IMR-90 (cell line): Measurements from ENCODE around the gene TBCK. TPM values are rescaled to one million over a fixed set of nuclear protein-coding genes. Genes with fewer than 3 reads are reported as not detected.

Experiments
- ATAC-seq: fragments of 200-7000 bp; cut with Tn5 transposase; 2 replicates; pipeline ENCODE4 v1.9.1; 2020; ENCODE audit warnings: low read depth, mild to moderate bottlenecking, moderate library complexity
- BruUV-seq: library from RNA; stranded (reverse); fragments of 400-500 nt; replicated peaks from 2 replicates; lab custom pipeline; 2021; lab: Mats Ljungman, UMichigan
- CTCF ChIA-PET: fragments of 300-600 bp; formaldehyde crosslinking; extraction: SDS; loops from one replicate; lab custom pipeline; 2021; ENCODE audit warnings: antibody characterized with exemption; lab: Yijun Ruan, JAX
- POLR2A ChIA-PET: fragments of 300-600 bp; sonication (Branson Sonifier 250); formaldehyde crosslinking; loops from one replicate; lab custom pipeline; 2022; ENCODE audit warnings: antibody characterized with exemption; ENCODE audit not compliant: unreplicated experiment; lab: Charles Lee
- DNase-seq: peaks from one replicate; pipeline ENCODE4 v3.0.0; 2013
- H2AFZ ChIP-seq: replicated peaks from 2 replicates; pipeline ENCODE3; 2013; ENCODE audit warnings: low read length, mild to moderate bottlenecking; ENCODE audit not compliant: poor library complexity
- H2AK5ac ChIP-seq: 2 replicates; pipeline ENCODE4 v1.6.1; 2013; ENCODE audit warnings: low read depth, low read length, inconsistent platforms
- H2AK9ac ChIP-seq: replicated peaks from 2 replicates; pipeline ENCODE3; 2013; ENCODE audit warnings: mild to moderate bottlenecking, low read depth, low read length, moderate library complexity; ENCODE audit not compliant: poor library complexity
- H2BK120ac ChIP-seq: 2 replicates; pipeline ENCODE4 v1.6.1; 2013; ENCODE audit warnings: low read depth, low read length, inconsistent platforms
- H2BK15ac ChIP-seq: 3 replicates; pipeline ENCODE4 v1.6.1; 2013; ENCODE audit warnings: low read depth, low read length, inconsistent platforms
- H2BK20ac ChIP-seq: 2 replicates; pipeline ENCODE4 v1.6.1; 2013; ENCODE audit warnings: low read depth, mild to moderate bottlenecking, inconsistent platforms, low read length, moderate library complexity
- H2BK5ac ChIP-seq: 2 replicates; pipeline ENCODE4 v1.6.1; 2013; ENCODE audit warnings: mild to moderate bottlenecking, low read depth, low read length, inconsistent platforms; ENCODE audit not compliant: poor library complexity, severe bottlenecking
- H3K14ac ChIP-seq: replicated peaks from 2 replicates; pipeline ENCODE4 v1.6.1; 2013; ENCODE audit warnings: low read depth, low read length, inconsistent platforms
- H3K18ac ChIP-seq: 2 replicates; pipeline ENCODE4 v1.6.1; 2013; ENCODE audit warnings: low read depth, low read length, control low read depth
- H3K23ac ChIP-seq: 2 replicates; pipeline ENCODE4 v1.6.1; 2013; ENCODE audit warnings: low read depth, low read length, inconsistent platforms
- H3K27ac ChIP-seq: 2 replicates; pipeline ENCODE4 v1.5.1; 2013; ENCODE audit warnings: mild to moderate bottlenecking, control low read depth, low read length; ENCODE audit not compliant: insufficient read depth
- H3K27me3 ChIP-seq: 2 replicates; pipeline ENCODE4 v1.6.1; 2013; ENCODE audit warnings: low read length; ENCODE audit not compliant: control insufficient read depth, insufficient read depth
- H3K36me3 ChIP-seq: 2 replicates; pipeline ENCODE4 v1.6.1; 2013; ENCODE audit warnings: low read length, mixed read lengths; ENCODE audit not compliant: control insufficient read depth, insufficient read depth
- H3K4ac ChIP-seq: 2 replicates; pipeline ENCODE4 v1.6.1; 2013; ENCODE audit warnings: low read depth, low read length, inconsistent platforms
- H3K4me1 ChIP-seq: 2 replicates; pipeline ENCODE4 v1.6.1; 2013; ENCODE audit warnings: low read length, mixed read lengths; ENCODE audit not compliant: control insufficient read depth, insufficient read depth
- H3K4me2 ChIP-seq: 2 replicates; pipeline ENCODE4 v1.6.1; 2013; ENCODE audit warnings: low read depth, mild to moderate bottlenecking, control low read depth, low read length, moderate library complexity
- H3K4me3 ChIP-seq: 2 replicates; pipeline ENCODE4 v1.5.1; 2013; ENCODE audit warnings: low read depth, mild to moderate bottlenecking, control low read depth, low read length, moderate library complexity; ENCODE audit not compliant: insufficient read depth
- H3K56ac ChIP-seq: 2 replicates; pipeline ENCODE4 v1.6.1; 2013; ENCODE audit warnings: low read length, inconsistent platforms; ENCODE audit not compliant: insufficient read depth; ENCODE audit errors: extremely low read depth
- H3K79me1 ChIP-seq, 2 experiments: 2 replicates each; pipeline ENCODE4 v1.6.1; 2013; ENCODE audit warnings: low read length in 2 of 2, inconsistent platforms in 1 of 2, low read depth in 1 of 2
- H3K9ac ChIP-seq: 2 replicates; pipeline ENCODE4 v1.6.1; 2013; ENCODE audit warnings: low read depth, low read length, control low read depth
- H3K9me1 ChIP-seq: 2 replicates; pipeline ENCODE4 v1.6.1; 2013; ENCODE audit warnings: low read length, inconsistent platforms; ENCODE audit not compliant: insufficient read depth
- H3K9me3 ChIP-seq: 2 replicates; pipeline ENCODE4 v1.6.1; 2013; ENCODE audit warnings: low read length; ENCODE audit not compliant: control insufficient read depth, insufficient read depth
- H4K20me1 ChIP-seq: 2 replicates; pipeline ENCODE4 v1.6.1; 2013; ENCODE audit warnings: low read length, inconsistent platforms; ENCODE audit not compliant: insufficient read depth
- H4K5ac ChIP-seq: 2 replicates; pipeline ENCODE4 v1.6.1; 2013; ENCODE audit warnings: mild to moderate bottlenecking, low read depth, low read length, control low read depth
- H4K8ac ChIP-seq, 2 experiments: 2 replicates each; pipeline ENCODE4 v1.6.1; 2013; ENCODE audit warnings: low read depth in 2 of 2, low read length in 2 of 2, control low read depth in 1 of 2, inconsistent platforms in 1 of 2
- H4K91ac ChIP-seq: 2 replicates; pipeline ENCODE4 v1.6.1; 2013; ENCODE audit warnings: low read depth, low read length, inconsistent platforms; ENCODE audit not compliant: insufficient read depth
- BHLHE40 ChIP-seq: fragments of 150-350 bp; IDR thresholded peaks from 2 replicates; pipeline ENCODE4 v1.6.1; 2016; ENCODE audit warnings: mild to moderate bottlenecking, low read depth, low read length
- CEBPB ChIP-seq: IDR thresholded peaks from 2 replicates; pipeline ENCODE4 v1.6.1; 2012; ENCODE audit warnings: low read depth, low read length, improper control_type of control experiment
- ELK1 ChIP-seq: fragments of 150-350 bp; IDR thresholded peaks from 2 replicates; pipeline ENCODE4 v1.6.1; 2016; ENCODE audit warnings: low read depth, mild to moderate bottlenecking, low read length, moderate library complexity, borderline replicate concordance
- FOS ChIP-seq: fragments of 150-350 bp; IDR thresholded peaks from 2 replicates; pipeline ENCODE4 v1.6.1; 2016; ENCODE audit warnings: low read depth, low read length
- MAFK ChIP-seq: IDR thresholded peaks from 2 replicates; pipeline ENCODE4 v1.6.1; 2012; ENCODE audit warnings: low read depth, low read length, improper control_type of control experiment
- MAZ ChIP-seq: IDR thresholded peaks from 2 replicates; pipeline ENCODE4 v1.6.1; 2012; ENCODE audit warnings: low read depth, mild to moderate bottlenecking, low read length, improper control_type of control experiment, moderate library complexity, borderline replicate concordance
- MXI1 ChIP-seq: IDR thresholded peaks from 2 replicates; pipeline ENCODE4 v1.6.1; 2012; ENCODE audit warnings: low read depth, mild to moderate bottlenecking, low read length, moderate library complexity, borderline replicate concordance
- NFE2L2 ChIP-seq: fragments of 150-350 bp; IDR thresholded peaks from 2 replicates; pipeline ENCODE4 v1.6.1; 2016; ENCODE audit warnings: low read depth, mild to moderate bottlenecking, low read length
- POLR2A ChIP-seq: IDR thresholded peaks from 2 replicates; pipeline ENCODE4 v1.6.1; 2012; ENCODE audit warnings: mild to moderate bottlenecking, low read depth, low read length
- RAD21 ChIP-seq: IDR thresholded peaks from 2 replicates; pipeline ENCODE4 v1.6.1; 2012; ENCODE audit warnings: low read length, improper control_type of control experiment
- RCOR1 ChIP-seq: IDR thresholded peaks from 2 replicates; pipeline ENCODE4 v1.6.1; 2012; ENCODE audit warnings: mild to moderate bottlenecking, low read length, improper control_type of control experiment; ENCODE audit not compliant: insufficient replicate concordance
- RFX5 ChIP-seq: IDR thresholded peaks from 2 replicates; pipeline ENCODE4 v1.8.0; 2012; ENCODE audit warnings: low read depth, mild to moderate bottlenecking, low read length, moderate library complexity
- SMC3 ChIP-seq: fragments of 150-350 bp; IDR thresholded peaks from 2 replicates; pipeline ENCODE4 v1.6.1; 2016; ENCODE audit warnings: low read depth, mild to moderate bottlenecking, antibody characterized with exemption, low read length, moderate library complexity
- dilution Hi-C: fragments of 300-500 bp; cut with HindIII; formaldehyde crosslinking; loops from one replicate; pipeline ENCODE4 v1.14.3; 2018; ENCODE audit warnings: low sequenced_read_pairs; ENCODE audit not compliant: unreplicated experiment
- in situ Hi-C: fragments of 300-500 bp; cut with MboI; formaldehyde crosslinking; loops from 3 replicates; pipeline ENCODE4 v1.14.3; 2019; ENCODE audit warnings: low sequenced_read_pairs, inconsistent platforms, mixed read lengths
- intact Hi-C: fragments of 100-400 bp; cut with micrococcal nuclease; formaldehyde crosslinking; loops from 2 replicates; pipeline ENCODE4 v1.10.0; 2022
- polyA plus RNA-seq, 3 experiments: library from polyadenylated mRNA; depleted of rRNA; stranded (reverse); fragments of >200 nt; gene quantifications; 2 replicates each; pipeline ENCODE4 v1.2.3, GENCODE V29; 2012; ENCODE audit warnings: low replicate concordance in 1 of 3
- total RNA-seq: library from RNA; depleted of rRNA; stranded (reverse); fragments of >200 nt; gene quantifications from 2 replicates; pipeline ENCODE4 v1.2.3, GENCODE V29; 2012
- TF ChIP-seq, protein P1 (sequence below): conservative IDR thresholded peaks from 2 replicates; pipeline ENCODE4 v1.5.1; 2012; ENCODE audit warnings: mild to moderate bottlenecking, low read depth, low read length, improper control_type of control experiment
- TF ChIP-seq, protein P2 (sequence below): fragments of 150-350 bp; IDR thresholded peaks from 2 replicates; pipeline ENCODE4 v1.6.1; 2017; ENCODE audit warnings: mild to moderate bottlenecking, antibody characterized with exemption, low read length, low read depth

Gene TBCK
- total and polyA plus RNA-seq, 2 of the 4 experiments (the other 2 are of a cell fraction), result 10.7 to 29.9 TPM

GRCh38 chr4:106183551-106183950 lies 132.5 kb downstream of the TBCK start:
- Histone ChIP-seq H3K4ac (no peak overlapping the region), H3K9me3 (no peaks in the 10 kb centered on the region), H2AK5ac (no peak overlapping the region), H3K4me1 (no peaks in the 10 kb centered on the region), H3K4me3 (no peak overlapping the region), H2AK9ac (no peak overlapping the region), H4K5ac (no peak overlapping the region), H4K20me1 (no peaks in the 10 kb centered on the region), H2BK5ac (no peak overlapping the region), H3K27ac (no peak overlapping the region), H3K18ac (no peak overlapping the region), H3K27me3 (no peaks in the 10 kb centered on the region), H2BK120ac (no peak overlapping the region), H2BK20ac (no peak overlapping the region), H3K9me1 (no peaks in the 10 kb centered on the region), H3K9ac (no peak overlapping the region), H4K91ac (no peak overlapping the region), H3K56ac (no peak overlapping the region), H3K14ac (no peak overlapping the region), H2AFZ (no peak overlapping the region), H3K79me1 (no peaks in the 10 kb centered on the region), H2BK15ac (no peak overlapping the region), H4K8ac (no peak overlapping the region), H3K23ac (no peak overlapping the region), H3K36me3 (no peaks in the 10 kb centered on the region), H3K4me2 (no peak overlapping the region)
- CTCF ChIA-PET, result no interaction called here
- intact Hi-C loops (no loop called here), dilution Hi-C loops (no loop called here), in situ Hi-C loops (no loop called here)
- TF ChIP-seq, protein P1, sequence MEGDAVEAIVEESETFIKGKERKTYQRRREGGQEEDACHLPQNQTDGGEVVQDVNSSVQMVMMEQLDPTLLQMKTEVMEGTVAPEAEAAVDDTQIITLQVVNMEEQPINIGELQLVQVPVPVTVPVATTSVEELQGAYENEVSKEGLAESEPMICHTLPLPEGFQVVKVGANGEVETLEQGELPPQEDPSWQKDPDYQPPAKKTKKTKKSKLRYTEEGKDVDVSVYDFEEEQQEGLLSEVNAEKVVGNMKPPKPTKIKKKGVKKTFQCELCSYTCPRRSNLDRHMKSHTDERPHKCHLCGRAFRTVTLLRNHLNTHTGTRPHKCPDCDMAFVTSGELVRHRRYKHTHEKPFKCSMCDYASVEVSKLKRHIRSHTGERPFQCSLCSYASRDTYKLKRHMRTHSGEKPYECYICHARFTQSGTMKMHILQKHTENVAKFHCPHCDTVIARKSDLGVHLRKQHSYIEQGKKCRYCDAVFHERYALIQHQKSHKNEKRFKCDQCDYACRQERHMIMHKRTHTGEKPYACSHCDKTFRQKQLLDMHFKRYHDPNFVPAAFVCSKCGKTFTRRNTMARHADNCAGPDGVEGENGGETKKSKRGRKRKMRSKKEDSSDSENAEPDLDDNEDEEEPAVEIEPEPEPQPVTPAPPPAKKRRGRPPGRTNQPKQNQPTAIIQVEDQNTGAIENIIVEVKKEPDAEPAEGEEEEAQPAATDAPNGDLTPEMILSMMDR, result no peak
- TF ChIP-seq NFE2L2, result no peak
- TF ChIP-seq ELK1, result no peak
- no peak for TF ChIP-seq MXI1
- TF ChIP-seq RCOR1, result no peak
- TF ChIP-seq FOS, result no peak
- no peak for TF ChIP-seq RFX5
- no peak for TF ChIP-seq MAFK
- TF ChIP-seq POLR2A, result no peak
- no peak for TF ChIP-seq SMC3
- TF ChIP-seq BHLHE40, result no peak
- TF ChIP-seq CEBPB, result no peak
- no peak for TF ChIP-seq MAZ
- TF ChIP-seq RAD21, result no peak
- TF ChIP-seq, protein P2, sequence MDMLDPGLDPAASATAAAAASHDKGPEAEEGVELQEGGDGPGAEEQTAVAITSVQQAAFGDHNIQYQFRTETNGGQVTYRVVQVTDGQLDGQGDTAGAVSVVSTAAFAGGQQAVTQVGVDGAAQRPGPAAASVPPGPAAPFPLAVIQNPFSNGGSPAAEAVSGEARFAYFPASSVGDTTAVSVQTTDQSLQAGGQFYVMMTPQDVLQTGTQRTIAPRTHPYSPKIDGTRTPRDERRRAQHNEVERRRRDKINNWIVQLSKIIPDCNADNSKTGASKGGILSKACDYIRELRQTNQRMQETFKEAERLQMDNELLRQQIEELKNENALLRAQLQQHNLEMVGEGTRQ, result no peak
- no TSS peak for BruUV-seq
- no peak for ATAC-seq
- DNase-seq, result no peak
- POLR2A ChIA-PET, result no interaction called here
